ENCODE results near the gene RPL37.
A peak's percentile ranks its signal among the peaks of the same experiment; 100 is the strongest.
"Not testable (repeated sequence)": the region's sequence is repeated elsewhere in the genome, so short reads cannot be mapped to it uniquely, and the experiment has no call there.

Gene RPL37

DNA sequence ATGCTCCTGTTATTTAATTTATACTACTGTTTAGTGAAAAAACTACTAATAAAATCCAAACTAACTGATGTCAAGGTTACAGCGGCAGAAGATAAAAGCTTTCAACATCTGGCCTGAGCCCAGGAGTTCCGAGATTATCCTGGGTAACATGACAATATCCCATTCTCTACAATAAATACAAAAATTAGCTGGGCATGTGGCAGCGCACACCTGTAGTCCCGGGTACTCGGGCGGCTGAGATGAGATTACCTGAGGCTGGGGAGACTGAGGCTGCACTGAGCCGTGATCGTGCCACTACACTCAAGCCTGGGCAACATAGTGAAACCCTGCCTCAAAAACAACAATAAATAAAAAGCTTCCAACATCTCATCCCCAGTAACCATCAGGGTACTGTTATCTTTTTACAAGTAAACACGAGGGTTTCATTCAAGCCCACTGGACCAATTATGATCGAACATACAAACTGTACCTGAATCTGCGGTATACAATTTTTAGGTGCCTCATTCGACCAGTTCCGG, 1.3 kb downstream of the RPL37 start:
- no peak for DNase-seq

DNA sequence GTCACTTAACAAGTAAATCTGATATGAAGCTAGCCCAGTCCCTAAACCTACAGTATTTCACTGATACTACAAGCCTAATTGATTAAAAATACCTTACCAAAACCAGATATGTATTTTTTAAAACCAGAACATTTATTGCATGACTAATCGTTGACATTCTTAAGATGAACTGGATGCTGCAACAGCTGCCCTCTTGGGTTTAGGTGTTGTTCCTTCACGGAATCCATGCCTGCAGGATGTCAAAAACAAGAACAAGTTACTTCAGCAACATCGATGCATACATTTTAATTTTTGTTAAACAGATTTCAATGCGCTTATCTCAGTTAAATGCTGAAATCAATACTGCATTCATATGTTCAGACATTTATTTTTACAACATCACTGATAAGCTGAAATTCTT, 2.7 kb downstream of the RPL37 start:
- no peak for DNase-seq

DNA sequence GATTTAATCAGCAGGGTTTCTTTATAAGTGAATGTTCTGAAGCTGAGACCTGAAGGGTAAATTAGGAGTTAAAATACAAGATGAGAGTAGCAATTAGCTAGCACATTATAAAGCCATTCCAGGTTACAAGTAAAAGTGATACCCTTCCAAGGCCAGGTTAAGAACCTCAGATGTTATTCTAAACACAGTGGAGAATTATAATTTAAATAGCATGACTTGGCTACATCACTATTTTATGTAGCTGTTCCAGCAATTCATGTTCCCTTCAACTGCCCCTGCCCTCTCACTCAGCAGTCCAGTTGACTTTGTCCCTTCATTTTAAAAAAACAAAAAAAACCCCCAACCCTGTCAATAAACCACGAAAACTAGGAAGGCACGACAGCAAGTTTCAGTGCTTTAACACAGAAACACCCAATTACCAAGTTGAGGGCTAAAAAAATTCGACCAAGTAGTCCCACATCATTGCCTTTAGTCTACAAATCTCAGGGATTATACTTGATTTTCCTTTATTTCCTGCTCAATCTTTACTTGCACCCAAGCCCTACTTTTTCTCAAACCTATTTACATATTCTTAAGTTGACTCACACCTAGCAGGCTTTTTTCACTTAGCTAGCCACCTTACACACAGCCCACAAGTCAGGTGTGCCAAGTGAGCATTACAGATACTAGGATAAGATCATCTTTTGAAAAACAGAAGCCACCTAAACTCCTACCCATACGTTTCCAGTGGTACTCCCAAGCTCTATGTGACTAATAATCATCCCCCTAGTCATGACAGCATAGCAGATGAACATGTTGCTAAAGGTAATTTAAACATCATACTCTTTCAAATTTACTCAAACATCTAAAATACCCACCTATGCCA, 3.4 kb downstream of the RPL37 start:
- no peak for DNase-seq

DNA sequence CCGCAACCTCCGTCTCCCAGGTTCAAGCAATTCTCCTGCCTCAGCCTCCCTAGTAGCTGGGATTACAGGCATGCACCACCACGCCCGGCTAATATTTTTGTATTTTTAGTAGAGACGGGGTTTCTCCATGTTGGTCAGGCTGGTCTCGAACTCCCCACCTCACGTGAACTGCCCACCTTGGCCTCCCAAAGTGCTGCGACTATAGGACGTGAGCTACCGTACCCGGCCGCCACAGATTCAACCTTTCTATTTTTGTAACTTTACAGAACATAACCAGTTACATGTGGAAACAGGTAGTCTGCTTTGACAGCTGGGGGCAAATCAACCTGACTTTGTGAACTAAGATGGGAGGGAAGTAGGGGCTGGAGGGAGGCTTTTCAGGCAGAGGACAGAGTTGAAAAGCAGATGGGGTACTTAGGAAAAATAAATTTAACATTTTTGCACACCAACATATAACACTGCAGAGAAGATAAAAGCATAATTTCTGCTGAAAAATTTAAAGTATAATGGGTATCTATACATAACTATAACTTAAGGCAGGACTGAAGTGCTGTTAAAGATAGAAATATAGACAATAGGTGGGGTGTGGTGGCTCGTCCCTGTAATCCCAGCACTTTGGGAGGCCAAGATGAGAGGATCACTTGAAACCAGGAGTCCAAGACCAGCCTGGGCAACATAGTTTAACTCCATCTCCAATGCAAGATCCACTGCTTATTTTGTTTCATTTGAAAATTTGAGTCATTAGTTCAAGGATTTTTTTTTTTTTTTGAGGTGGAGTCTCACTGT, 5.1 kb downstream of the RPL37 start:
- no peak for DNase-seq

DNA sequence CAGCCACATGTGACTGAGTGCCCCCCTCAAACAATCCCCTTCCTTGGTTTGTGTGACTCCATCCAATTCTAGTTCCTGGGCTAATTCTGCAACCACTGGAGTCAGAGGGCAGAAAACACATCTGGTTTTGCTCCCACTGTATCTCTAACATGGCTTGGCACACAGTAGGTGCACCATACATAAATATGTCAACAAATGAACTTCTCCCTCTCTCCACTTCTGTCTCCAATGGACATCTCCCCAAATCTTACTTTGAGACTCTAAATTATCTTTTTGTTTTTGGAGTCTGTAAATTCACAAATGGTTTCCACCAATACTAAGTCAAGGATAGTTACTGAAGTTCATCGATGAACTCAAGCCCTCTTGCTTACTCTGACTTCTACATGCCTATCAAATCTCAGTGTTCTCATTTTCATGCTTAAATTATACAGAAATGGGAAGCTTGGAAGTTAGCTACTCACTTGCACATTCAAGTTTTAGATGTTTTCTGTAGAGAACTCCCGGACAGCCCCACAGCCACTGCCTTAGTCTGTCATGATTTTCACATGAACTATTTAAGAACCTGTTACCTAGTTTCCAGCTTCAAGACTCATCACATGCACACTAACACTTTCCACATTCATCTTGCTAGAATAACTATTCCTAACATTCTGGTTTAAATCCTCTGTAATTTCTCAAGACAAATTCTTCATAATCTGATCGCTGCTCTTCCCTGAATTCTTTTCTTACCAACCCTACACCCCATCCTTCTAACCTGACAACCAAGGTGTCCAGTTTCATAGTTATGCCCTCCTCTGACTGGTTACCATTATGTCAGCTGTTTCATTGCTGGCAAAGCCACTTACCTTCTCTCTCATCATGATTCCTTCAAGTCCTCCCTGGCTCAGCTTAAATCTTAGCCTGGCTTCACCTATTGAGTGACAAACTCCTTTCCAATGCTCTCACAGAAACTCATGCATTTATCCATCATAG, 6.0 kb downstream of the RPL37 start:
- no peak for DNase-seq

DNA sequence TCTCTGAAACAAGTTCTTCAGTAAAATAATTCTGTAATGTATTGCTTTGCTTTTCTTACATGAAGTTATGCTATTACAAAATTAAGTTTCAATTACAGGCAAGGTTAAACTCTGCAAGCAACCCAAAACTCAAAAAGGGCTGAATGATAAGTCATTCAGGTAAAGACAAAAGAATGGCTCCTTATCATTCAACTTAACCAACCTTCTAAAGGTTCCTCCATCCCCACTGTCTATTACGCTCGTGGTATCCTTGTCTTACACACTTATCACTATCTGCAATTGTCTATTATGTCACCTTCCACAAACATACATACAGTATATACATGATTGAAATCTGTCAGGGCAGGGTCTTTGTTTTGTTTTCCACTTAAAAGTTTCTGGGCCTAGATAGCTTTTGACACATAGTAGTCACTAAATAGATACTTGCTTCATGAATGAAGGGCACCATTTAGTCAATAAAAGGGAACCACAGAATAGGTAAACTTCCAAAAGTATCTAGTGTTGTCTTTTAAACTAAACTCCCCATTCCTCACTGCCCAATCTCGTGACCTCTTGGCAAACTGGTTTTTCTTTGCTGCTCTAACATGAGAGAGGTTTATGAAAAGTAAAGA, 6.9 kb downstream of the RPL37 start:
- no peak for DNase-seq

DNA sequence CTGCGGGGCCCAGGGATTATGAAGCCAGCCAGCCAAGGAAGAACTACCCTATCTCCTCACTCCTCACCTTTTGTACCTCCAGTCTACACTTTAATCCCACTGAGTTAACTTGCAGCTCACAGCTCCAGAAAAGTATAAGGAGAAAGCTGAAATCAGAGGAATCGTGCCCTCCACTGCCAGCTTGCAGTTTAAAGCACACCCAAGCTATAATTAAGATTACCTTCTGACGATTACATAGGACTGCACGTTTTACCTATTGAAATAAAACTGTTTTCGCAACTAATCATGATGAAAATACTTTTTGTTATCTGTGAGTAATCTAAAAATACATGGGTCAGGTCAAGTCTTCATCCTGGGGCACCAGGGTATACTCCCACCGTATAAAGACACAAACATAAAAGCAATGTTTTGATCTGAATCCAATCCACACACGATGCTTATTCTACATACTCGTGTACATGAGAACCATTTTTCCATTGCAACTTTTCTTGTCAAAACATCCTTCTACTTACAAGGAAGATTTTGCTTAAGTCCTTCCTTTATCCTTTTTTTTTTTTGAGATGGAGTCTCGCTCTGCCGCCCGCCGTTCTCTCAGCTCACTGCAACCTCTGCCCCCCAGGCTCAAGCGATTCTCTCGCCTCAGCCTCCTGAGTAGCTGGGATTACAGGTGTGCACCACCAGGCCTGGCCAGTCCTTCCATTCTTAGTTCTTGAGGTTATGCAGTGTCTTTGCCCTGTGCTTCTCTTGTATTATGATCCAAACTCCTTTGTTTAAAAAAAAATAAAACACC, 7.6 kb downstream of the RPL37 start:
- no peak for DNase-seq

DNA sequence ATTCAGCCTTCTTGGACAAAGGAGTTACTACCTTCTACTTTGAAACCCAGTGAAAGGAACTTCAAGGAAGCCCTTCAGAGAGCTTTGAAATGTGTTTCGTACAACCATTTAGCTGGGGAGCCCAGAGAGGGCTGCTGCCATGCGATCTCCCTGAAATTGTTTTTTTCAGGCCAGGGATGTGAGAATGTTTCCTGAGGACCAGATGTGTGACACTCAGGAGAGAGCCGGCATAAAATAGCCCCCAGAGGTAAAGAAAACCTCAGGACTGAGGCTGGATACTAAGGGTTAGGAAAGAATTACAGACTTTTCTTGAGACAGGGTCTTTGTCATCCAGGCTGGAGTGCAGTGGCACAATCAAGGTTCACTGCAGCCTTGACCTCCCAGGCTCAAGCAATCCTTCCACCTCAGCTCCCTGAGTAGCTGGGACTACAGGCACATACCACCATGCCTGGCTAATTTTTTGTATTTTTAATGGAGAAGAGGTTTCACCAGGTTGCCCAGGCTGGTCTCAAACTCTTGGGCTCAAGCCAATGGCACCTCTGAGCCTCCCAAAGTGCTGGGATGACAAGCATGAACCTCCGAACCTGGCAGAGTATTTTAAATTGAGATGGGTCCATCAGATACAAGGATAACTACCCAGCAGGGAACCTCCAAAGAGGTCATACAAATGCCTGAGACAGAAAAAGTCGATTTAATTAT, 8.4 kb downstream of the RPL37 start:
- no peak for DNase-seq

DNA sequence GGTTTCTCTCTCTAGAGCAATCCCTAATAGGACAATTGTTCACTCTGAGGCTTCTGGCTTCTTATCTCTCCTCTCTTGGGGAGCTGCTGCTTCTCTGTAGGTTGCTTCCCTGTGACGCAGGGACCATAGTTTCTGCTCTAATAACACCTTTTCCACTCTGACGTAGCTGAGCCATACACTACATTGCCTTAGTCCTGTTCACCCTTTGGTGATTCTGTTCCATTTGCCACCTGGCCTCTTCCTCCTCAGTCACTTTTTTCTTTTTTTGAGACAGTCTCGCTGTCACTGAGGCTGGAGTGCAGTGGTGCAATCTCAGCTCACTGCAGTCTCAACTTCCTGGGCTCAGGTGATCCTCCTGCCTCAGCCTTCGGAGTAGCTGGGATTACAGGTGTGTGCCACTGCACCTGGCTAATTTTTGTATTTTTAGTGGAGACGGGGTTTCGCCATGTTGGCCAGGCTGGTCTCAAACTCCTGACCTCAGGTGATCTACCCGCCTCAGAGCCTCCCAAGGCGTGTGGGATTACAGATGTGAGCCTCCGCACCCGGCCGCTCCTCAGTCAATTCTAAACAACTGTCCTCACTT, 9.5 kb downstream of the RPL37 start:
- DNase-seq: not testable (repeated sequence)

DNA sequence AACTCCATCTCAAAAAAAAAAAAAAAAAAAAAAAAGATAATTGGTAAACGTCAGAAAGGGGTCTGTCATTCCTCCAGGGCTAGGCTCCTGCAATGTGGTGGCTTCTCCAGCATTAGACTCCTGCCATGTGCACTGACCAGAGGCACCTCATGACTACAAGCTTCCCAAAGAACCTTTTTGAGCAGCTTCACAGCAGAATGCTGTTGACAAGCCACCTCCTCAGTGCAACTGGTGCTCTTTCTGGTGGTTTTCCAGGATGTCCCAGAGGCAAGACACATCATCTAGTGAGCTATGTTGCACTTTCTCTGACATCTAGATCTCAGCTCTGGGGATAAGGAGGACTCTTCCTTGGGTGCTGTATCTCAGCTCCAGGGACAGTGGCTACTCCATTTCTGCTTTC, 11.6 kb downstream of the RPL37 start:
- DNase-seq: no peak

DNA sequence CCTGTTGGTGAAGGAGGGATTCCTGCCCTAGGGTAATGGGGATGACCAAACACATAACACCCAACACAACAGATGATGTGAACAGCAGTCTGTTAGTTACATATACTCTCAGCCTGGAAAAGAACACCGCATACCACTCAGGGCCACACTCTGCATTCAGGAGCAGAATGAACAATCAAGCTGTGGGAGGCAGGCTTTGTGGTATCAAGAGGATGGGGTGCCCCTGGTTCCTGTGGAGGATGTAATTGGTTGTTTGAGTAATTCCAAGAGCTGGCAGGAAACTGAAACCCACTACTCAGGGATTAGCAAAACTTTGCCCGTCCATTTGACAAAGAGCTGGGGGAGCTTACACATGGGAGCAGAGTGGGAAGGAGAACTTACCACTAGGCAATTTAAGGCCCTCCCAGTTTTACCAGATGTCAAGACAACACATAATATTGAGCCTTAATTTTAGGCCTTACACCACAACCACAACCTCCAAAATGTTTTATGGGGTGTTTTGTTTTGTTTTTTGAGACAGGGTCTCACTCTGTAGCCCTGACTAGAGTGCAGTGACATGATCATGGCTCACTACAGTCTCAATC, 21.2 kb downstream of the RPL37 start:
- no peak for DNase-seq

DNA sequence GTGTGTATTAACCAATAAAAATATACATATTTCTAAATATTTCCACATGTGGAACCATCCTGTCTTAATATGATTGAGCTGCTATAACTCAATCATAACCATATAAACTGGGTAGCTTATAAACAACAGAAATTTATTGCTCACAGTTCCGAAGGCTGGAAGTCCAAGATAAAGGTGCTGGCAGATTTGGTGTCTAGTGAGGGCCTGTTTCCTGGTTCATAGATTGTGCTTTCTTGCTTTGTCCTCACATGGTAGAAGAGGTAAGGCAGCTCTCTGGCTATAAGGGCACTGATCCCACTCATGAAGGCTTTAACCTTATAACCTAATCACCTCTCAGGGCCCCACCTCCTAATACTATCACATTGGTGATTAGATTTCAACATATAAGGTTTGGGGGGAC, 22.9 kb downstream of the RPL37 start:
- no peak for DNase-seq

DNA sequence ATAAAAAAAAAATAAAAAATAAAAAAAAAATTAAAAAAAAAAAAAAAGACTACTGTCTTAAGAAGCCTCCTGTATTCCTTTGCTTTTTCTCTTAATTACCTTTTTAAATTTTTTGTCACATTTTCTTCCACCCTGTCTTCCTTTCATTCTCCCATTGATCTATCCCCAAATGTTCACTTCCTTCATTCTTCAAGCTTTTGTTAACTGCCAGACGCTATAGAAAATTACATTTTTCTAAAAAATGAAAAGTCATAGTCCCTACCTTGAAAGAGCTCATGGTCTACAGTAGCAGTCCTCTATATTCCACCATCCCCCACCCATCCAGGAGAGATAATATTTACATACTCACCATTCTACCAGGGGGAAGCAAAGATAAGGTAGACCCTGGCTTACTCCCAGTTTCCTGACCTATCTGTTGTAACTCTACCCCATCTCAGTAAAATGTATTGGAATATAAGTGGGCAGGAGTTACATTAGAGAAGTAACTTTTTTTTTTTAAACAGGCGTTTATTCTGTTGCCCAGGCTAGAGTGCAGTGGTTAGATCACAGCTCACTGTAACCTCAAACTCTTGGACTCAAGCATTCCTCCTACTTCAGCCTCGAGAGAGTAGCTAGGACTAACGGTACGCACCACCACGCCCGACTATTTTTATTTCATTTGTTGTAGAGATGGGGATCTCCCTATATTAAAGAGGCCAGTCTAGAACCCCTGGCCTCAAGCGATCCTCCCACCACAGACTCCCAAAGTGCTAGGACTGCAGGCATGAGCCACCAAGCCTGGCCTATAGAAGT, 33.1 kb downstream of the RPL37 start:
- DNase-seq: no peak

DNA sequence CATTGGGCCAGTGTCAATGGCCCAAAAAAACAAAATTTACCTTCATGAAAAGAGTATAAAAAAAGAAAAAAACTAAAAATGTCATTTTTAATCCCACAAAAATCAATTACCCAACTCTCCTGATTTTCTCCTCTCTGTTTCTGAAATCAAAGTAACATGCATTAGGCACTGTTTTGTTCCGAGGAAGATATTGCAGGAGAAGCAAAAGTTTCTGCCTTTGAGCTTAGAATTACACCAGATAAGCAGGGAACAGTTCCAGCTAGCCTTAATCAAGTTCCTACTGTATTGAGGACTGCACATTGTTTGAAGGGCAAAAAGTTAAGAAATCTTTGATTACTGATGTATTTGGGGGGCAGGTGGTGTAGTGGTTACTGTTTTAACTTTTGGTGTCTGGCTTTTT, 35.8 kb downstream of the RPL37 start:
- DNase-seq: no peak

DNA sequence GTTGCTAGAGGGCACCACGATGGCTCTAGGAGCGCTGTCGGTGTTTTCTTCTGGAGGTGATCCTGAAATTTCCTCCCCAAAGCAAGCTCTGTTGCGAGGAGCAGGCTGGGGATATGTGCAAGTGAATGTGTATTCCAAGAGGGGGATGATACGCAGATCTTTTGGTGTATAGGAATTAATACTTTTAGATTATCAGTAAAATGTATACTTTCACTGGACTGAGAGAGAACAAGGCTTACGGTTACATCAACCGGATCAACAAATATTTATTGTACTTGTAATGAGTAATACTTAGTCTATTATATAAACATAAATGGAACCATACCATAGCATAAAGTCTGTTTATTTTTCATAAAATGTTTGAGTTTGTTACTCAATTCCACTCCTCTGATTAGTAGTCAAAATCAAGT, 36.2 kb downstream of the RPL37 start:
- peak in 1 of 2 experiments; percentile 51 for DNase-seq

DNA sequence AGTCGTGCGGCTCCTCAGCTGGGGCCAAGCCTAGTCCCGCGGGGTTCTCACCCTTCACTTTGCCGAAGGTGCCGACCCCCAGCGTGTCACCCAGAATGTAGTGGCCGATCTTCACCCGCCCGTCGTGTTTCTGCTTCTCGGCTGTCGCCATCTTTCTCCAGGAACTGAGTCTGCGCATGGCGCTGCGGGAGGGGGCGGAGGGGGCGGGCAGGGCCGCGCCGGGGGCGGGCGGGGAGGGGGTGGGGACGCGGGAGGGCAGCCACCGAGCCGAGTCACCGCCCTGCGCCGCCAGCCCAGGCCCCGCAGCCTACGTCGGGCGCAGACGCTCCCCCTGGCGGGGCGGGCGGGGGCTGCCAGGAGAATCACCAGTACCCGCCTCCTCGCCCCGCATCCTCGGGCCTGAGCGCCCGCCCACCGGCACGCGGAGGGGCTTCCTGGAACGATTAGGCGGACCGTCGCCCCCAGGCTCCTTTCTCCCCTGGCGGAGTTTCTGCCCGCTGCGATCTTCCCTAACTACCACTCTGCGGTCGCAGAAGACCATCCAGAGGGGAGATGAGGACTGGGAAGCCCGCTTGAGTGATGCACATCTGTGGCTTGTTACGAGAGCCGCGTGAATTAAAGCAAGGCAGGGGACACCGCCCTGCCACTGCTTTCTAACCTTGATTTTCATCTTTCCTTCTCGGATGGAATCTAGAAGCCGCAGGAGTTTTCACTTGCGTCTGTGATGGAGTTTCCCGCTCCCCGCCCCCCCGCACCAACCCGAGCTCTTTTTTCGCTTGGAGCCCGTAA, 36.8 kb downstream of the RPL37 start, which contains the start of gene PRKAA1:
Gene PRKAA1, minus strand, starts transcription at position 363 of the 789 bp plus-strand sequence. Its CDS starts 185 bp downstream, at position 178.
- peak; percentile 74 to 92 for DNase-seq

DNA sequence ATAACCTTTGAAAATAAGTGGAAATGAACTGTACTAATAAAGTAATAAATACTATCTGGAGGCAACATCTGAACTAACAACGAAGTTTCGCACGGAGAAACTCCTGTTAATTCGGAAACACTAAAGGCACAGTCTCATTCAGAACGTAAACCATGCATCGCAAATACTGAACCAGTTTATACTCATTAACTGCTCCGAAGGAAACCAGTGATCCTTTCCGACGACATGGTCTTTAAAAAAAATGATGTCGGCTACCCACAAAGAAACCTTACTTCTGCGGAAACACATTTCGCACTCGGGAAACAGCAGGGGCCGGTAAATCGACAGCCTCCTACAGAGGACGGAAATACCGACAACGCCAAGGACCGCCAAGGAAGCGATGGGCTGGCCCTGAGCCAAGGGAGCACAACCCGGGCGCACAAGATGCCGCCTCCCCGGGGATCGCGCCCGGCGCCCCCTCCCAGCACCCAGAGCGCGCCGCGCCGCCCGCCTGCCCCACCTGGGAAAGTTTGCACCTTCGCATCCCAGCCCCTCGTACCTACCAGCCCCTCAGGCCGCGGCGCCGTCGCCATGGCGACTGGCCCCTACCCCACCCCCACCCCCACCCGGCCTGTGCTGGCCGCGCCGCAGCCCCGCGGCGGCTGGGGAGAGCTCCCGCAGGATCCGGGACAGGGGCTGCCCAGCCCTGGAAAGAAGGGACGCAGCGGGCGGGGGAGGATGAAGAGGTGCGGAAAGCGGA, 37.6 kb downstream of the RPL37 start:
- DNase-seq: peak; percentile 54 to 83
